ENCODE data around the gene PTPRT. TPM values are rescaled to one million over a fixed set of nuclear protein-coding genes. Genes with fewer than 3 reads are reported as not detected.
A peak's percentile ranks its signal among the peaks of the same experiment; 100 is the strongest.

PTPRT gene
- total RNA-seq, 1 donor from 2014 or later, result not detected

GRCh38 chr20:42959996-42960395, 229.7 kb downstream of the PTPRT start:
- Mint-ChIP-seq H3K4me1 (ENCODE audit: low read depth) (no peaks in the 10 kb centered on the region), H3K9me3 (no peaks in the 10 kb centered on the region), H3K36me3 (ENCODE audit: low read depth) (no peaks in the 10 kb centered on the region), H3K4me3 (no peak overlapping the region), H3K27ac (no peak overlapping the region), H3K27me3 (ENCODE audit: insufficient read depth) (no peaks in the 10 kb centered on the region)
- intact Hi-C loops (cut with micrococcal nuclease), result no loop called here
- no peak for DNase-seq (ENCODE audit: low spot score)

DNA sequence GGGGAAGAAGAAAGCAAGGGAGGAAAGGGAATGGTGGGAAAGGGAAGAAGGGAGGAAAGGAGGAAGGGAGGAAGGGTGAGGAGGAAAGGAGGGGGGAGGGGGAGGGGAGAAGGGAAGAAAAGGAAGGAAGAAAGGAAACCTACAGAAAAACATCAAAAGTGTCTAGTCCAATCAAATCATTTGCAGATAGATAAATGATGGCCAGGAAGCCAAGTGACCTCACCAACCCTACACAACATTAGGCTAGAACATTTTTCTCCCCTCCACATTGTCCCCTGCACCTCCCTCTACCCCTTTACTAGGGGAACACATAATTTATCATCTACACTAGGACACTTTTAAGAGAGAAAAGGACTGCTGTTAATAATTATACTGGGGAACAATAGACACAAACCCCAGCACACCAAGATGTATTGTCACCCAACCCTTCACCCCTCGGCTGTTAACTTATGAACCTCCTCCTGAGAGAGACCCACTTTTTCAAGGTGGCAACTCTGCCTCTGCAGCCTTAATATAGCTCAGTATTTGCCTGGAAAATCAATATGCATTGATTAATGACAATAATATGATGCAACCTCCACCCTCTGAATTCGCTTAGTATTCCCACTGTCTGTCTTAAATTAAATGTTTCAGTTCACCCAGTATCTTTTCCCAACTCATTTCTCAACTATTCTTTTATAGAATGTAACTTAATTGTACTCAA, 231.2 kb downstream of the PTPRT start:
- Mint-ChIP-seq H3K4me1 (ENCODE audit: low read depth) (no peaks in the 10 kb centered on the region), H3K4me3 (no peak overlapping the region), H3K27ac (no peak overlapping the region), H3K27me3 (ENCODE audit: insufficient read depth) (no peaks in the 10 kb centered on the region), H3K36me3 (ENCODE audit: low read depth) (no peaks in the 10 kb centered on the region), H3K9me3 (no peaks in the 10 kb centered on the region)
- intact Hi-C loops (cut with micrococcal nuclease), result no loop called here
- DNase-seq (ENCODE audit: low spot score), result no peak

DNA sequence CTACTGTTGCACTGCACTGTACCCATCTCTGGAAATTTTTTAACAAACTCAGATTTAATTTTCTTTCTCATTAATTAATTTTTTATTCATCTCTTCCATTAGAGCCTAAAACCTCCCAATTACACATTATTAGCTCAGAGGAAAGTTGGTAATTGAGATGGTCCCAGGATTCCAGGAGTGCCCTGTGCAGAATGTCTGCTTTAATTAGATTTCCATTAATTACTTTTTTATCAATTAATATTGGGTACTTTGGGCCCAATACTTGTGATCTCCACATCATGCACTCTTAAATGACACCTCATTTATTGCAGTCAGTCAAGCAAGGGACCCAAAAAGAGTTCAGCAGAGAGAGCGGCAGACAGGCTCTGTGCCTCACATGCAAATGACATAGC, 232.0 kb downstream of the PTPRT start:
- no peaks in the 10 kb centered on the region for H3K9me3 Mint-ChIP-seq
- intact Hi-C loops (cut with micrococcal nuclease), result no loop called here

DNA sequence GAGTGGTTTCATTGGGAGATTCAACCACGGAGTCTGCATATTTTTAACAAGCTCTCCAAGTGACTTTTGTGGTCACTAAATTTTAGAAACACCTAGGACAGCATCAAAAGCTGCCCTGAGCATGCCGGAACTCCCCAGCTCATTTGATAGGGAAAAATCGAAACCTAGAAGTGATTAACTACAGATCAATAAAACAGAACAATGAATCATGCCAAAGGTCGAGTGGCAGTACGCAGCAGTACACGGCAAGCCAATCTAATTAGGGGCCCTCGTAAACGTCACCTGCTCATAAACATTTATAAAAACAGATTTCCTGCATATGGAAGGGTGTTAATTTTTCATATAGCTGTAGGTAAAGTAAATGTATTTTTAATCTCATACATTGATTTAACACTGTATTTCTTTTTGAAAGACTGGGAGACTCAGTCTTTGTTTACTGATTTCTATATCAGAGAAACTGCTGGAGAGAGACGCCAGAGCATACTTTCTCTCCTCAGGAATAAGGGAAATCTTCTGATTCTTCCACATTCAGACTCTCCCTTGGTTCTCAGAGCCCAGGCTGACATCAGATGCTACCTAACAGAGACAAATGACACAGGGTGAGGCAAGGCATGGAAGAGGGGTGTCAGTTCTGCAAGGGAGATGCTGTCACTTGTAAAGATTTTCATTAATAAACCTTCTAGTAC, 232.5 kb downstream of the PTPRT start:
- no peak overlapping the region for H3K27ac Mint-ChIP-seq
- H3K27me3 Mint-ChIP-seq (ENCODE audit: insufficient read depth), result no peaks in the 10 kb centered on the region
- no peak for DNase-seq (ENCODE audit: low spot score)
- H3K36me3 Mint-ChIP-seq (ENCODE audit: low read depth), result no peaks in the 10 kb centered on the region
- intact Hi-C loops (cut with micrococcal nuclease), result no loop called here
- no peaks in the 10 kb centered on the region for H3K4me1 Mint-ChIP-seq (ENCODE audit: low read depth)
- H3K9me3 Mint-ChIP-seq, result no peaks in the 10 kb centered on the region
- H3K4me3 Mint-ChIP-seq, result no peak overlapping the region

More for the DNA sequence above, 232.0 kb downstream of the PTPRT start:
- peak overlapping the region; percentile 55 for H3K27ac Mint-ChIP-seq
- H3K36me3 Mint-ChIP-seq (ENCODE audit: low read depth), result no peaks in the 10 kb centered on the region
- H3K4me1 Mint-ChIP-seq (ENCODE audit: low read depth), result no peaks in the 10 kb centered on the region
- DNase-seq (ENCODE audit: low spot score), result no peak
- no peaks in the 10 kb centered on the region for H3K27me3 Mint-ChIP-seq (ENCODE audit: insufficient read depth)
- H3K4me3 Mint-ChIP-seq, result no peak overlapping the region

- H3K36me3 Mint-ChIP-seq (ENCODE audit: low read depth), result no peaks in the 10 kb centered on the region
- DNase-seq (ENCODE audit: low spot score), result no peak
- no peak overlapping the region for H3K4me3 Mint-ChIP-seq
- no peaks in the 10 kb centered on the region for H3K4me1 Mint-ChIP-seq (ENCODE audit: low read depth)
- intact Hi-C loops (cut with micrococcal nuclease), result no loop called here
- no peaks in the 10 kb centered on the region for H3K27me3 Mint-ChIP-seq (ENCODE audit: insufficient read depth)
- H3K27ac Mint-ChIP-seq, result no peak overlapping the region
- no peaks in the 10 kb centered on the region for H3K9me3 Mint-ChIP-seq
Observed at GRCh38 chr20:42955713-42956112, 234.0 kb downstream of the PTPRT start.

GRCh38 chr20:42954951-42955350, 234.8 kb downstream of the PTPRT start:
- no peak for DNase-seq (ENCODE audit: low spot score)
- H3K27me3 Mint-ChIP-seq (ENCODE audit: insufficient read depth), result no peaks in the 10 kb centered on the region
- no peaks in the 10 kb centered on the region for H3K36me3 Mint-ChIP-seq (ENCODE audit: low read depth)
- H3K27ac Mint-ChIP-seq, result no peak overlapping the region
- no peaks in the 10 kb centered on the region for H3K4me1 Mint-ChIP-seq (ENCODE audit: low read depth)
- intact Hi-C loops (cut with micrococcal nuclease), result no loop called here
- no peak overlapping the region for H3K4me3 Mint-ChIP-seq
- H3K9me3 Mint-ChIP-seq, result no peaks in the 10 kb centered on the region

DNA sequence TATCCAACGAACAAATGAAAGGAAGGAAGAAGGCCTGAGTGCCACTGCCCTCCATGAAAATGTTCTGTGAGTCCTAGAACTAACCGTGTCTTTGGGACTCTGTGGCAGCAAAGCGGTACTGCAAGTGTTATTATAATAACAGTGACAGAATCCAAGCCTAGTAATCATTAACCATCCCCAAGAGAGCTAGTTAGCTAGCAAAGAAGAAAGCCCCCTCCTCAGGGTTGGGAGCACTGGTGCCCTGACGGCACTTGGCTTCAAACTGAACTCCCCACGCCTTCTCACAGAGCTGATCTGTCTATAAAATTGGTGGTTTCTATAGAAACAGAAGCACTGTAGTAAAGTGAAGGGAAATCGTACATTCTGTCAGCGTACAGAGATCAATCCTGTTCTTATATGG, 239.8 kb downstream of the PTPRT start:
- intact Hi-C loops (cut with micrococcal nuclease), result no loop called here
- no peaks in the 10 kb centered on the region for H3K27me3 Mint-ChIP-seq (ENCODE audit: insufficient read depth)
- no peak for DNase-seq (ENCODE audit: low spot score)
- H3K4me1 Mint-ChIP-seq (ENCODE audit: low read depth), result no peaks in the 10 kb centered on the region
- no peak overlapping the region for H3K27ac Mint-ChIP-seq
- H3K9me3 Mint-ChIP-seq, result no peaks in the 10 kb centered on the region
- H3K36me3 Mint-ChIP-seq (ENCODE audit: low read depth), result no peaks in the 10 kb centered on the region
- H3K4me3 Mint-ChIP-seq, result no peak overlapping the region

GRCh38 chr20:42945234-42945994, 244.3 kb downstream of the PTPRT start:
- intact Hi-C loops (cut with micrococcal nuclease), result no loop called here
- Mint-ChIP-seq H3K4me3 (no peak overlapping the region), H3K27ac (no peak overlapping the region), H3K36me3 (ENCODE audit: low read depth) (no peaks in the 10 kb centered on the region), H3K27me3 (ENCODE audit: insufficient read depth) (no peaks in the 10 kb centered on the region), H3K9me3 (no peaks in the 10 kb centered on the region), H3K4me1 (ENCODE audit: low read depth) (no peaks in the 10 kb centered on the region)
- no peak for DNase-seq (ENCODE audit: low spot score)

- intact Hi-C loops (cut with micrococcal nuclease), result no loop called here
Observed at GRCh38 chr20:42941629-42942028, 248.1 kb downstream of the PTPRT start.

GRCh38 chr20:42938441-42939205, 251.1 kb downstream of the PTPRT start:
- H3K4me3 Mint-ChIP-seq, result no peak overlapping the region
- H3K4me1 Mint-ChIP-seq (ENCODE audit: low read depth), result no peaks in the 10 kb centered on the region
- no peaks in the 10 kb centered on the region for H3K27me3 Mint-ChIP-seq (ENCODE audit: insufficient read depth)
- H3K27ac Mint-ChIP-seq, result no peak overlapping the region
- intact Hi-C loops (cut with micrococcal nuclease), result no loop called here
- no peak for DNase-seq (ENCODE audit: low spot score)
- no peaks in the 10 kb centered on the region for H3K9me3 Mint-ChIP-seq
- H3K36me3 Mint-ChIP-seq (ENCODE audit: low read depth), result no peaks in the 10 kb centered on the region

More at GRCh38 chr20:42941629-42942028, 248.1 kb downstream of the PTPRT start:
- Mint-ChIP-seq H3K4me3 (no peak overlapping the region), H3K27me3 (ENCODE audit: insufficient read depth) (no peaks in the 10 kb centered on the region), H3K27ac (no peak overlapping the region), H3K9me3 (no peaks in the 10 kb centered on the region), H3K36me3 (ENCODE audit: low read depth) (no peaks in the 10 kb centered on the region), H3K4me1 (ENCODE audit: low read depth) (no peaks in the 10 kb centered on the region)
- no peak for DNase-seq (ENCODE audit: low spot score)

DNA sequence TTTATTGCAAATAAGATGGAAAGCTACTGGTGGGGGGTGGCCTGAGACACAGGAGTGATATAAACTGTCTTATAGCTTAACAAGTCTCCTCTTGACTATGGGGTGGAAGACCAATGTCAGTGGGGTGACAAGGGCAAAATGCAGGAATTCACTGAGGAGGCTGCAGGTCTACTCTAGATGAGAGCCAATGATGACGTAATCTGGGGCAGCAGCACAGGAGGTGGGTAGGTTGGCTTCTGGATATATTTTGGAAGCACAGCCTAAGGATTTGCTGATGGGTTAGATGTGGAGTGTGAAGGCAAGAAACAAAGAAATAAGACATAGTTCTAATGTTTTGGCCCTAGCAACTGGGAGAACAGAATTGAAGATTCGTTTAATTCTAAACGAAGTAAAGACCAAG, 253.2 kb downstream of the PTPRT start:
- Mint-ChIP-seq H3K9me3 (peaks cover 1% of the 10 kb centered on the region), H3K27ac (no peak overlapping the region), H3K27me3 (ENCODE audit: insufficient read depth) (no peaks in the 10 kb centered on the region), H3K4me1 (ENCODE audit: low read depth) (no peaks in the 10 kb centered on the region), H3K36me3 (ENCODE audit: low read depth) (no peaks in the 10 kb centered on the region), H3K4me3 (no peak overlapping the region)
- DNase-seq (ENCODE audit: low spot score), result no peak
- intact Hi-C loops (cut with micrococcal nuclease), result no loop called here

GRCh38 chr20:42924215-42924614, 265.5 kb downstream of the PTPRT start:
- no peak overlapping the region for H3K4me3 Mint-ChIP-seq
- peaks cover 6% of the 10 kb centered on the region for H3K9me3 Mint-ChIP-seq
- DNase-seq (ENCODE audit: low spot score), result no peak
- no peaks in the 10 kb centered on the region for H3K36me3 Mint-ChIP-seq (ENCODE audit: low read depth)
- no peak overlapping the region for H3K27ac Mint-ChIP-seq
- no peaks in the 10 kb centered on the region for H3K4me1 Mint-ChIP-seq (ENCODE audit: low read depth)
- intact Hi-C loops (cut with micrococcal nuclease), result no loop called here
- H3K27me3 Mint-ChIP-seq (ENCODE audit: insufficient read depth), result no peaks in the 10 kb centered on the region

Measured in activated T-helper 1 cell treated with anti-CD3 and anti-CD28 coated beads, Interleukin-12 subunit alpha, Interleukin-12 subunit beta, Interleukin-2, Interleukin-4 antibody, amounts not matched to agents 30 ng/mL and 10 ng/mL and 1 ng/mL, durations not matched to agents 14 hours and 24 hours and 36 hours (primary cell).